ENCODE results near the gene MYH7.
"Not testable (repeated sequence)": the region's sequence is repeated elsewhere in the genome, so short reads cannot be mapped to it uniquely, and the experiment has no call there.

The MYH7 gene

GRCh38 chr14:23396126-23396525, 39.3 kb downstream of the MYH7 start:
- no peak overlapping the region for H3K4me3 ChIP-seq (replicated peaks; ENCODE audit: low read depth, low read length)
- DNase-seq (ENCODE audit: low read depth), result no peak
- no peak for TF ChIP-seq CTCF (IDR thresholded peaks at IDR 0.05; ENCODE audit: low read length, missing control alignments)

GRCh38 chr14:23392613-23393012, 42.8 kb downstream of the MYH7 start:
- no peak for TF ChIP-seq CTCF (IDR thresholded peaks at IDR 0.05; ENCODE audit: low read length, missing control alignments)
- H3K4me3 ChIP-seq (replicated peaks; ENCODE audit: low read depth, low read length), result no peak overlapping the region
- DNase-seq (ENCODE audit: low read depth), result no peak

GRCh38 chr14:23389871-23390270, 45.6 kb downstream of the MYH7 start:
- H3K4me3 ChIP-seq (replicated peaks; ENCODE audit: low read depth, low read length); DNase-seq (ENCODE audit: low read depth): not testable (repeated sequence)

GRCh38 chr14:23389396-23389795, 46.1 kb downstream of the MYH7 start:
- no peak overlapping the region for H3K4me3 ChIP-seq (replicated peaks; ENCODE audit: low read depth, low read length)
- TF ChIP-seq CTCF (IDR thresholded peaks at IDR 0.05; ENCODE audit: low read length, missing control alignments), result no peak
- no peak for DNase-seq (ENCODE audit: low read depth)

GRCh38 chr14:23388996-23389395, 46.5 kb downstream of the MYH7 start:
- H3K4me3 ChIP-seq (replicated peaks; ENCODE audit: low read depth, low read length), result no peak overlapping the region
- no peak for TF ChIP-seq CTCF (IDR thresholded peaks at IDR 0.05; ENCODE audit: low read length, missing control alignments)
- no peak for DNase-seq (ENCODE audit: low read depth)

GRCh38 chr14:23387916-23388882, 47.3 kb downstream of the MYH7 start:
- no peak overlapping the region for H3K4me3 ChIP-seq (replicated peaks; ENCODE audit: low read depth, low read length)
- no peak for DNase-seq (ENCODE audit: low read depth)
- TF ChIP-seq CTCF (IDR thresholded peaks at IDR 0.05; ENCODE audit: low read length, missing control alignments), result no peak

- DNase-seq (ENCODE audit: low read depth), result no peak
- no peak for TF ChIP-seq CTCF (IDR thresholded peaks at IDR 0.05; ENCODE audit: low read length, missing control alignments)
- no peak overlapping the region for H3K4me3 ChIP-seq (replicated peaks; ENCODE audit: low read depth, low read length)
These were observed 48.5 kb downstream of the MYH7 start for GRCh38 chr14:23386999-23387398.

GRCh38 chr14:23386266-23386657, 49.2 kb downstream of the MYH7 start:
- not testable (repeated sequence) for DNase-seq (ENCODE audit: low read depth); H3K4me3 ChIP-seq (replicated peaks; ENCODE audit: low read depth, low read length)
